GM19467 (cell line): ENCODE measurements around the gene ITPK1.

Source experiments
- ATAC-seq: cut with Tn5 transposase; IDR thresholded peaks from one replicate; pipeline ENCODE4 v1.9.1; 2021; ENCODE audit warnings: mild to moderate bottlenecking, moderate library complexity; ENCODE audit not compliant: unreplicated experiment

Gene ITPK1

GRCh38 chr14:92906823-92907222 is 208.9 kb downstream of the ITPK1 start:
- ATAC-seq, result no peak

- ATAC-seq, result no peak
Observed at GRCh38 chr14:92906420-92906819, 209.3 kb downstream of the ITPK1 start.

GRCh38 chr14:92905667-92906066 is 210.1 kb downstream of the ITPK1 start:
- no peak for ATAC-seq

- no peak for ATAC-seq
Observed at GRCh38 chr14:92903359-92903758, 212.4 kb downstream of the ITPK1 start.

GRCh38 chr14:92902726-92903125 is 213.0 kb downstream of the ITPK1 start:
- ATAC-seq, result no peak

- no peak for ATAC-seq
Observed at GRCh38 chr14:92902191-92902590, 213.5 kb downstream of the ITPK1 start.

GRCh38 chr14:92900660-92901059 is 215.1 kb downstream of the ITPK1 start:
- ATAC-seq, result no peak

GRCh38 chr14:92898566-92899131 is 217.1 kb downstream of the ITPK1 start:
- no peak for ATAC-seq

- no peak for ATAC-seq
Observed at GRCh38 chr14:92897922-92898565, 217.7 kb downstream of the ITPK1 start.

- ATAC-seq, result no peak
Observed at GRCh38 chr14:92895352-92895878, 220.3 kb downstream of the ITPK1 start.

GRCh38 chr14:92892589-92892988 is 223.1 kb downstream of the ITPK1 start:
- ATAC-seq, result no peak

- ATAC-seq, result no peak
Observed at GRCh38 chr14:92890830-92891588, 224.7 kb downstream of the ITPK1 start.

- no peak for ATAC-seq
Observed at GRCh38 chr14:92888896-92889295, 226.8 kb downstream of the ITPK1 start.

- no peak for ATAC-seq
Observed at GRCh38 chr14:92887157-92887556, 228.6 kb downstream of the ITPK1 start.
